HL-60/S4 treated with phorbol 12-myristate 13-acetate at 8.2 ng/mL for 4 days and 3 days (cell line): ENCODE measurements around the gene ABCA8.
"Not testable (repeated sequence)": the region's sequence is repeated elsewhere in the genome, so short reads cannot be mapped to it uniquely, and the experiment has no call there.

Experiments
- in situ Hi-C: fragments of 300-500 bp; cut with MboI; formaldehyde crosslinking; loops from 2 replicates; pipeline ENCODE4 v1.15.0; 2022; ENCODE audit warnings: low sequenced_read_pairs

Gene ABCA8

GRCh38 chr17:68830313-68830712 is 124.9 kb downstream of the ABCA8 start:
- in situ Hi-C loops, result no loop called here

GRCh38 chr17:68829211-68829610 is 126.0 kb downstream of the ABCA8 start:
- in situ Hi-C loops, result no loop called here

GRCh38 chr17:68824707-68825106 is 130.5 kb downstream of the ABCA8 start:
- in situ Hi-C loops, result no loop called here

GRCh38 chr17:68824185-68824584 is 131.0 kb downstream of the ABCA8 start:
- in situ Hi-C loops, result not testable (repeated sequence)

- in situ Hi-C loops, result no loop called here
Measured at GRCh38 chr17:68822719-68823289, 132.4 kb downstream of the ABCA8 start.

- in situ Hi-C loops, result no loop called here
Measured at GRCh38 chr17:68821860-68822696, 133.1 kb downstream of the ABCA8 start.

- in situ Hi-C loops, result no loop called here
Measured at GRCh38 chr17:68820825-68821481, 134.2 kb downstream of the ABCA8 start.

- in situ Hi-C loops, result no loop called here
Measured at GRCh38 chr17:68820476-68820824, 134.7 kb downstream of the ABCA8 start.

- in situ Hi-C loops, result no loop called here
Measured at GRCh38 chr17:68819465-68819864, 135.7 kb downstream of the ABCA8 start.
